Esophagus squamous epithelium (tissue), 4 donors: ENCODE results near the gene SELE.

Source experiments
- POLR2A ChIP-seq, 4 donors: fragments of 450-650 bp; IDR thresholded peaks; one replicate each; pipeline ENCODE4 v1.6.1; 2017; ENCODE audit warnings: antibody characterized with exemption in 4 of 4, mild to moderate bottlenecking in 4 of 4, moderate library complexity in 3 of 4
- TF ChIP-seq, protein P1 (sequence below), 6 experiments: fragments of 450-650 bp in 4 of 6; fragments of 200-600 bp in 2 of 6; sonication (generic) in 2 of 6; IDR thresholded peaks; one replicate each; pipeline ENCODE4 v1.5.1; 2016 to 2019; ENCODE audit warnings: antibody characterized with exemption in 6 of 6, mild to moderate bottlenecking in 4 of 6, moderate library complexity in 4 of 6

DNA sequence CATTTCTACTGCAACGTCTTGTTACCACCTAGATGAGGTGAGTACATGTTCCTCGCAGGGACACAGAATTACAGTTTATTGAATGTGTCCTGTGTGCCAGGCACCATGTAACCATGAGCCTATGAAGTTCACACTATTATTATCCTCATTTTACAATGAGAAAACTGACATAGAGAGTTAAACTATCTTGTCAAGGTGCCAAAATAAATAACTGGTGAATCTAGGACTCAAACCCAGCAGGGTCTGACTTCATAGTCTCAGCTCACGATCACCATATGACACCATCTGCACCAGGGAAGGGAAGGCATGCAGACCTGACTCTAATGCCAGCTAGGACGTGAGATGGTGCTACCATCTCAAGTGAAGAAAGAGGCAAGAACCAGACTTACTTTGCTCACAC lies 2.4 kb downstream of the SELE start:
- TF ChIP-seq, protein P1, sequence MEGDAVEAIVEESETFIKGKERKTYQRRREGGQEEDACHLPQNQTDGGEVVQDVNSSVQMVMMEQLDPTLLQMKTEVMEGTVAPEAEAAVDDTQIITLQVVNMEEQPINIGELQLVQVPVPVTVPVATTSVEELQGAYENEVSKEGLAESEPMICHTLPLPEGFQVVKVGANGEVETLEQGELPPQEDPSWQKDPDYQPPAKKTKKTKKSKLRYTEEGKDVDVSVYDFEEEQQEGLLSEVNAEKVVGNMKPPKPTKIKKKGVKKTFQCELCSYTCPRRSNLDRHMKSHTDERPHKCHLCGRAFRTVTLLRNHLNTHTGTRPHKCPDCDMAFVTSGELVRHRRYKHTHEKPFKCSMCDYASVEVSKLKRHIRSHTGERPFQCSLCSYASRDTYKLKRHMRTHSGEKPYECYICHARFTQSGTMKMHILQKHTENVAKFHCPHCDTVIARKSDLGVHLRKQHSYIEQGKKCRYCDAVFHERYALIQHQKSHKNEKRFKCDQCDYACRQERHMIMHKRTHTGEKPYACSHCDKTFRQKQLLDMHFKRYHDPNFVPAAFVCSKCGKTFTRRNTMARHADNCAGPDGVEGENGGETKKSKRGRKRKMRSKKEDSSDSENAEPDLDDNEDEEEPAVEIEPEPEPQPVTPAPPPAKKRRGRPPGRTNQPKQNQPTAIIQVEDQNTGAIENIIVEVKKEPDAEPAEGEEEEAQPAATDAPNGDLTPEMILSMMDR (IDR thresholded peaks at IDR 0.05) = no peak
- no peak for TF ChIP-seq POLR2A (IDR thresholded peaks at IDR 0.05)
